Body of pancreas (tissue), 4 donors: ENCODE data around the gene IL1F10. TPM values are rescaled to one million over a fixed set of nuclear protein-coding genes. Genes with fewer than 3 reads are reported as not detected.

Experiments used
- ATAC-seq: fragments of 150-250 bp; one replicate; pipeline ENCODE4 v1.9.1; 2016
- DNase-seq, 4 donors: peaks; one replicate each; pipeline ENCODE4 v3.0.0-alpha.2; 2019
- H3K27ac ChIP-seq, 4 donors: fragments of 200-600 bp; sonication (generic); 1 replicate in 3 of 4; 2 replicates in 1 of 4; pipeline versions ENCODE4 v1.5.1 to v1.6.1; 2016 to 2019; ENCODE audit warnings: mild to moderate bottlenecking in 1 of 4, mixed read lengths in 1 of 4, moderate library complexity in 1 of 4
- H3K27me3 ChIP-seq, 2 donors: fragments of 200-600 bp; sonication (generic); one replicate each; pipeline ENCODE4 v1.6.0; 2016; ENCODE audit warnings: mild to moderate bottlenecking in 1 of 2
- H3K36me3 ChIP-seq, 2 donors: fragments of 200-600 bp; sonication (generic); replicated peaks in 1 of 2; 2 replicates each; pipeline ENCODE4 v1.5.1; 2016; ENCODE audit warnings: low read depth in 2 of 2; ENCODE audit not compliant: insufficient read depth in 1 of 2
- H3K4me1 ChIP-seq: fragments of 200-600 bp; sonication (generic); one replicate; pipeline ENCODE4 v1.6.0; 2016
- H3K4me3 ChIP-seq, 2 donors: fragments of 200-600 bp; sonication (generic); 1 replicate in 1 of 2; 2 replicates in 1 of 2; pipeline ENCODE4 v1.5.1; 2016 to 2019
- H3K9me3 ChIP-seq, 3 donors: fragments of 200-600 bp; sonication (generic); 1 replicate in 2 of 3; 2 replicates in 1 of 3; pipeline ENCODE4 v1.5.1; 2016
- CTCF ChIP-seq, 7 experiments: fragments of 450-650 bp in 4 of 7; fragments of 200-600 bp in 3 of 7; sonication (generic) in 3 of 7; IDR thresholded peaks; one replicate each; pipeline ENCODE4 v1.5.1; 2016 to 2019; ENCODE audit warnings: antibody characterized with exemption in 7 of 7
- POLR2A ChIP-seq, 3 donors: fragments of 450-650 bp; IDR thresholded peaks; one replicate each; pipeline ENCODE4 v1.6.1; 2016; ENCODE audit warnings: antibody characterized with exemption in 3 of 3, mild to moderate bottlenecking in 2 of 3
- WGBS, 2 donors: methylation state at CpG; one replicate each; pipeline ENCODE4 v1.1.5; 2017; 5-methylcytosine and 5-hydroxymethylcytosine counted together
- intact Hi-C: fragments of 100-400 bp; cut with DNase I; formaldehyde crosslinking; loops from one replicate; pipeline ENCODE4 v1.15.1; 2023
- total RNA-seq, 2 donors: library from RNA; depleted of rRNA; stranded (reverse); fragments of >200 nt; gene quantifications; one replicate each; pipeline ENCODE4 v1.1.0, GENCODE V29; 2016

Gene IL1F10
- total RNA-seq, 2 donors from 2014 or later = not detected

- no peak for TF ChIP-seq CTCF (IDR thresholded peaks at IDR 0.05)
- no peak for TF ChIP-seq POLR2A (IDR thresholded peaks at IDR 0.05)
- whole genome bisulfite sequencing, 2 donors = 50 to 69% methylated on average over 2 of the region's 2 CpGs
These were observed 479 bp downstream of the IL1F10 start for GRCh38 chr2:113068249-113068648.

GRCh38 chr2:113068706-113069485, 1.1 kb downstream of the IL1F10 start:
- H3K9me3 ChIP-seq = no peaks in the 10 kb centered on the region
- no peak overlapping the region for H3K27ac ChIP-seq
- TF ChIP-seq POLR2A (IDR thresholded peaks at IDR 0.05) (no peak), CTCF (IDR thresholded peaks at IDR 0.05) (no peak)
- no peaks in the 10 kb centered on the region for H3K27me3 ChIP-seq
- H3K4me3 ChIP-seq = no peak overlapping the region
- 24 to 29% methylated on average over 5 of the region's 5 CpGs for WGBS, 2 donors
- intact Hi-C loops = no loop called here
- no peaks in the 10 kb centered on the region for H3K4me1 ChIP-seq
- DNase-seq (no peak), ATAC-seq (peak; percentile 12)
- H3K36me3 ChIP-seq = no peaks in the 10 kb centered on the region

More at GRCh38 chr2:113068249-113068648, 479 bp downstream of the IL1F10 start:
- intact Hi-C loops = no loop called here
- H3K4me3 ChIP-seq = no peak overlapping the region
- no peaks in the 10 kb centered on the region for H3K4me1 ChIP-seq
- H3K36me3 ChIP-seq = no peaks in the 10 kb centered on the region
- no peaks in the 10 kb centered on the region for H3K9me3 ChIP-seq
- no peak overlapping the region for H3K27ac ChIP-seq
- no peak for ATAC-seq
- no peaks in the 10 kb centered on the region for H3K27me3 ChIP-seq
- DNase-seq = no peak

GRCh38 chr2:113069676-113070605, 2.2 kb downstream of the IL1F10 start:
- ATAC-seq (no peak), DNase-seq (no peak)
- WGBS, 2 donors = 68 to 93% methylated on average over 4 of the region's 4 CpGs
- no peaks in the 10 kb centered on the region for H3K36me3 ChIP-seq
- H3K27me3 ChIP-seq = no peaks in the 10 kb centered on the region
- no peak overlapping the region for H3K27ac ChIP-seq
- intact Hi-C loops = no loop called here
- H3K4me1 ChIP-seq = no peaks in the 10 kb centered on the region
- TF ChIP-seq CTCF (IDR thresholded peaks at IDR 0.05) = no peak
- TF ChIP-seq POLR2A (IDR thresholded peaks at IDR 0.05) = no peak
- H3K9me3 ChIP-seq = no peaks in the 10 kb centered on the region
- H3K4me3 ChIP-seq = no peak overlapping the region

GRCh38 chr2:113070606-113070975, 2.8 kb downstream of the IL1F10 start:
- H3K27me3 ChIP-seq = no peaks in the 10 kb centered on the region
- no peak for ATAC-seq
- H3K27ac ChIP-seq = no peak overlapping the region
- no peaks in the 10 kb centered on the region for H3K9me3 ChIP-seq
- no peak for TF ChIP-seq POLR2A (IDR thresholded peaks at IDR 0.05)
- no peak for TF ChIP-seq CTCF (IDR thresholded peaks at IDR 0.05)
- intact Hi-C loops = no loop called here
- DNase-seq = no peak
- H3K4me1 ChIP-seq = no peaks in the 10 kb centered on the region
- no peaks in the 10 kb centered on the region for H3K36me3 ChIP-seq
- WGBS, 2 donors = 75 to 78% methylated on average over 1 of the region's 1 CpG
- H3K4me3 ChIP-seq = no peak overlapping the region
